ENCODE measurements around the gene PSMG4. TPM values are rescaled to one million over a fixed set of nuclear protein-coding genes. Genes with fewer than 3 reads are reported as not detected.

Gene PSMG4
- total RNA-seq, 1 donor from 2014 or later = 27.8 TPM

GRCh38 chr6:3291346-3291745 is 32.6 kb downstream of the PSMG4 start:
- Mint-ChIP-seq H3K27ac (no peak overlapping the region), H3K36me3 (peaks cover 10% of the 10 kb centered on the region), H3K9me3 (no peaks in the 10 kb centered on the region), H3K4me3 (no peak overlapping the region), H3K4me1 (no peaks in the 10 kb centered on the region), H3K27me3 (ENCODE audit: low read depth) (no peaks in the 10 kb centered on the region)
- no peak for DNase-seq (ENCODE audit: low spot score in 2 of 2, unreplicated experiment in 2 of 2)
- no peak for TF ChIP-seq CTCF (IDR thresholded peaks at IDR 0.05; ENCODE audit: unreplicated experiment)

GRCh38 chr6:3291987-3292386 is 33.2 kb downstream of the PSMG4 start:
- H3K36me3 Mint-ChIP-seq = peaks cover 8% of the 10 kb centered on the region

GRCh38 chr6:3292431-3293197 is 33.9 kb downstream of the PSMG4 start:
- TF ChIP-seq CTCF (IDR thresholded peaks at IDR 0.05; ENCODE audit: unreplicated experiment) = no peak
- H3K27ac Mint-ChIP-seq = no peak overlapping the region
- DNase-seq (ENCODE audit: low spot score in 2 of 2, unreplicated experiment in 2 of 2) = no peak
- no peaks in the 10 kb centered on the region for H3K27me3 Mint-ChIP-seq (ENCODE audit: low read depth)
- no peak overlapping the region for H3K4me3 Mint-ChIP-seq
- H3K9me3 Mint-ChIP-seq = no peaks in the 10 kb centered on the region
- H3K36me3 Mint-ChIP-seq = peaks cover 7% of the 10 kb centered on the region
- no peaks in the 10 kb centered on the region for H3K4me1 Mint-ChIP-seq

More at GRCh38 chr6:3291987-3292386, 33.2 kb downstream of the PSMG4 start:
- Mint-ChIP-seq H3K27ac (no peak overlapping the region), H3K4me1 (no peaks in the 10 kb centered on the region), H3K9me3 (no peaks in the 10 kb centered on the region), H3K4me3 (no peak overlapping the region), H3K27me3 (ENCODE audit: low read depth) (no peaks in the 10 kb centered on the region)
- DNase-seq (ENCODE audit: low spot score in 2 of 2, unreplicated experiment in 2 of 2) = no peak
- no peak for TF ChIP-seq CTCF (IDR thresholded peaks at IDR 0.05; ENCODE audit: unreplicated experiment)

GRCh38 chr6:3293271-3294155 is 34.8 kb downstream of the PSMG4 start:
- Mint-ChIP-seq H3K4me3 (no peak overlapping the region), H3K9me3 (no peaks in the 10 kb centered on the region), H3K36me3 (peaks cover 5% of the 10 kb centered on the region), H3K27me3 (ENCODE audit: low read depth) (no peaks in the 10 kb centered on the region), H3K27ac (no peak overlapping the region), H3K4me1 (no peaks in the 10 kb centered on the region)
- TF ChIP-seq CTCF (IDR thresholded peaks at IDR 0.05; ENCODE audit: unreplicated experiment) = no peak
- no peak for DNase-seq (ENCODE audit: low spot score in 2 of 2, unreplicated experiment in 2 of 2)

- peaks cover 4% of the 10 kb centered on the region for H3K36me3 Mint-ChIP-seq
- H3K9me3 Mint-ChIP-seq = no peaks in the 10 kb centered on the region
- no peak overlapping the region for H3K4me3 Mint-ChIP-seq
- DNase-seq (ENCODE audit: low spot score in 2 of 2, unreplicated experiment in 2 of 2) = no peak
- no peak overlapping the region for H3K27ac Mint-ChIP-seq
- no peaks in the 10 kb centered on the region for H3K4me1 Mint-ChIP-seq
- H3K27me3 Mint-ChIP-seq (ENCODE audit: low read depth) = no peaks in the 10 kb centered on the region
- no peak for TF ChIP-seq CTCF (IDR thresholded peaks at IDR 0.05; ENCODE audit: unreplicated experiment)
Measured at GRCh38 chr6:3294396-3294795, 35.6 kb downstream of the PSMG4 start.

Measured in mesothelial cell of epicardium (in vitro differentiated cells).